SU-DHL-6 (cell line): ENCODE data around the gene SNX3.

Source experiments
- EZH2phosphoT487 ChIP-seq: fragments of 200-600 bp; sonication (generic), shearing (Covaris generic); conservative IDR thresholded peaks from 2 replicates; pipeline ENCODE4 v1.6.1; 2018; ENCODE audit warnings: mild to moderate bottlenecking, antibody characterized with exemption, low read length, moderate library complexity, mixed read lengths
- TF ChIP-seq, protein P1 (sequence below): fragments of 200-600 bp; sonication (generic); IDR thresholded peaks from one replicate; pipeline ENCODE4 v1.5.1; 2017; ENCODE audit warnings: antibody characterized with exemption, mild to moderate bottlenecking, low read length, moderate library complexity; ENCODE audit not compliant: insufficient read depth, poor library complexity, severe bottlenecking

DNA sequence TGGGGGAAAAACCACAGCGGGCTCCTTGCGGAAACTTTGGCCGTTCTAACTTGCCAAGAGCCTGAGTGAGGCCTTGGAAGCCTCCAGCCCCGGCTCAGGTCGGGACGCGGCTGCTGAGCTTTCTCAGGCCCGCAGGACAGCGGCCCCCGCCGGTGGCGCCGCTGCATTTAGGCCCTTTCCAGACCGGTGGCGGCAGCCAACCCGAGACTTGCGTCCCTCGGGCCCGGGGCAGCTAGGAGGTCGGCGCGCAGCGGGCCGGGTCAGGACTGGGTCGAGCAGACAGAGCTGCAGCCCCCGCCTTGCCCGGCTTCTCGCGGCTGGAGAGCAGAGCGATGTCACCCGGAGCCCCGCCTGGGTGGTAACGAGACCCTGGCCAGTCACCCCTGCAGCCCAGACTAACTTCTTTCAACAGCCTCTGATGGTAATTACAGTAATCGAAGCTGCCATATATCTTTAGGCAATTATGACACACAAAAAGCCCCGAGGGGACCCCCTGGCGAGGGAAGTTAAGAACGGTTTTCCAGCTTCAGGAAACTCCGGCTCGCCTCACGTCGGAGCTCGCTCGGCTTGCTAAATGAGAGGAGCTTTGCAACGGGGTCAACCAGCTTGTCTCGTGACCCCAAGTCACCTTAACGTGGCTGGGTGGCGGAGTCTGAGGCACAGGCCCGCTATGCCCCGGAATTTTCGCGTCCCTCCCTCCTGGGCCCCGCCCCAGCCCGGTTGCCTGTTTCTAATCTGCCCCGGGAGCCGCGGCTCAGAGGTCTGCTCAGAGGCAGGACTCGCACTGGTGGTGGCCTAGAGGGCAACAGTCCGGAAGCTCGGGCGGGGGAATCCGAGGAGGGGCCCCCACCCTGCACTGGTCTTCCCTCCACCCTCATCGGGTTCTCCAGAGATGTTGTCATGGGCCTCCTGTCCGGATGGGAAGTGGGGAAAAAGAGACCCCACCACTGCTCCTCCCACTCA lies 92.1 kb downstream of the SNX3 start:
- TF ChIP-seq, protein P1, sequence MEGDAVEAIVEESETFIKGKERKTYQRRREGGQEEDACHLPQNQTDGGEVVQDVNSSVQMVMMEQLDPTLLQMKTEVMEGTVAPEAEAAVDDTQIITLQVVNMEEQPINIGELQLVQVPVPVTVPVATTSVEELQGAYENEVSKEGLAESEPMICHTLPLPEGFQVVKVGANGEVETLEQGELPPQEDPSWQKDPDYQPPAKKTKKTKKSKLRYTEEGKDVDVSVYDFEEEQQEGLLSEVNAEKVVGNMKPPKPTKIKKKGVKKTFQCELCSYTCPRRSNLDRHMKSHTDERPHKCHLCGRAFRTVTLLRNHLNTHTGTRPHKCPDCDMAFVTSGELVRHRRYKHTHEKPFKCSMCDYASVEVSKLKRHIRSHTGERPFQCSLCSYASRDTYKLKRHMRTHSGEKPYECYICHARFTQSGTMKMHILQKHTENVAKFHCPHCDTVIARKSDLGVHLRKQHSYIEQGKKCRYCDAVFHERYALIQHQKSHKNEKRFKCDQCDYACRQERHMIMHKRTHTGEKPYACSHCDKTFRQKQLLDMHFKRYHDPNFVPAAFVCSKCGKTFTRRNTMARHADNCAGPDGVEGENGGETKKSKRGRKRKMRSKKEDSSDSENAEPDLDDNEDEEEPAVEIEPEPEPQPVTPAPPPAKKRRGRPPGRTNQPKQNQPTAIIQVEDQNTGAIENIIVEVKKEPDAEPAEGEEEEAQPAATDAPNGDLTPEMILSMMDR = no peak
- TF ChIP-seq EZH2phosphoT487 = no peak
